Right lobe of liver (tissue), 6 donors: ENCODE results near the gene YRDC. TPM values are rescaled to one million over a fixed set of nuclear protein-coding genes. Genes with fewer than 3 reads are reported as not detected.

Experiments used
- ATAC-seq, 4 donors: fragments of 200-7000 bp; cut with Tn5 transposase; one replicate each; pipeline ENCODE4 v1.9.1; 2020; ENCODE audit warnings: mild to moderate bottlenecking in 4 of 4, moderate library complexity in 4 of 4
- DNase-seq, 3 donors: peaks; one replicate each; pipeline ENCODE4 v3.0.0-alpha.2; 2020
- H3K27ac ChIP-seq, 3 donors: fragments of 200-600 bp; one replicate each; pipeline ENCODE4 v1.8.0; 2022
- H3K27me3 ChIP-seq, 2 donors: fragments of 200-600 bp; one replicate each; pipeline ENCODE4 v1.8.0; 2022
- H3K36me3 ChIP-seq, 4 donors: fragments of 200-600 bp; sonication (generic) in 1 of 4; one replicate each; pipeline versions ENCODE4 v1.5.1 to v1.8.0; 2017 to 2022; ENCODE audit warnings: control low read depth in 1 of 4
- H3K4me1 ChIP-seq, 4 donors: fragments of 200-600 bp; sonication (generic) in 1 of 4; one replicate each; pipeline versions ENCODE4 v1.5.1 to v1.8.0; 2017 to 2022; ENCODE audit warnings: control low read depth in 1 of 4
- H3K4me3 ChIP-seq, 3 donors: fragments of 200-600 bp; one replicate each; pipeline ENCODE4 v1.8.0; 2022
- H3K9me3 ChIP-seq, 4 donors: fragments of 200-600 bp; sonication (generic) in 1 of 4; one replicate each; pipeline versions ENCODE4 v1.5.1 to v1.8.0; 2017 to 2022; ENCODE audit warnings: control low read depth in 1 of 4
- CTCF ChIP-seq, 4 donors: fragments of 200-600 bp in 3 of 4; fragments of 450-650 bp in 1 of 4; IDR thresholded peaks; one replicate each; pipeline versions ENCODE4 v1.5.1 to v1.8.0; 2016 to 2022; ENCODE audit warnings: antibody characterized with exemption in 4 of 4, mild to moderate bottlenecking in 2 of 4
- POLR2A ChIP-seq: fragments of 450-650 bp; IDR thresholded peaks from one replicate; pipeline ENCODE4 v1.6.1; 2017; ENCODE audit warnings: antibody characterized with exemption, mild to moderate bottlenecking
- WGBS: methylation state at CpG from one replicate; pipeline ENCODE4 v1.1.6; 2018; ENCODE audit warnings: low coverage, low lambda C conversion rate; ENCODE audit not compliant: insufficient coverage; ENCODE audit errors: missing lambda C conversion rate; 5-methylcytosine and 5-hydroxymethylcytosine counted together
- intact Hi-C, 2 donors: fragments of 100-400 bp; cut with DNase I; formaldehyde crosslinking; loops; one replicate each; pipeline versions ENCODE4 v1.11.2 to v1.14.1; 2022
- total RNA-seq, 6 experiments: library from RNA; depleted of rRNA in 2 of 6; stranded (reverse); fragments of >200 nt in 2 of 6; fragmentation: NEBNext Ultra II Directional in 3 of 6; extraction: Animal tissue kit (Norgen Biotek cat#: 25700) in 3 of 6; gene quantifications; one replicate each; pipeline versions ENCODE4 v1.1.0 to v1.2.4, GENCODE V29; 2016 to 2023
- donor health status: DM: no; HTN: yes; CAD: no.
- donor health status: DM: no; HTN: no; CAD: no.
- donor health status: DM: no; HTN: no; CAD: no.
- donor health status: DM: no; HTN: yes; CAD: no.
- donor health status: DM: no; HTN: yes; CAD: no.

Gene YRDC
- total RNA-seq, 6 experiments from 2014 or later = 4.4 to 18.3 (median 6.4) TPM

GRCh38 chr1:37763791-37764413 is 44.1 kb downstream of the YRDC start:
- WGBS = 17% methylated on average over 18 of the region's 25 CpGs
- Histone ChIP-seq H3K27ac (no peak overlapping the region), H3K4me3 (no peak overlapping the region), H3K9me3 (no peaks in the 10 kb centered on the region), H3K36me3 (no peaks in the 10 kb centered on the region), H3K27me3 (peaks cover 0 to 19% of the 10 kb centered on the region in 2 donors), H3K4me1 (no peaks in the 10 kb centered on the region)
- ATAC-seq (no peak), DNase-seq (no peak)
- intact Hi-C loops = no loop called here
- TF ChIP-seq CTCF (IDR thresholded peaks at IDR 0.05) (no peak), POLR2A (no peak)

DNA sequence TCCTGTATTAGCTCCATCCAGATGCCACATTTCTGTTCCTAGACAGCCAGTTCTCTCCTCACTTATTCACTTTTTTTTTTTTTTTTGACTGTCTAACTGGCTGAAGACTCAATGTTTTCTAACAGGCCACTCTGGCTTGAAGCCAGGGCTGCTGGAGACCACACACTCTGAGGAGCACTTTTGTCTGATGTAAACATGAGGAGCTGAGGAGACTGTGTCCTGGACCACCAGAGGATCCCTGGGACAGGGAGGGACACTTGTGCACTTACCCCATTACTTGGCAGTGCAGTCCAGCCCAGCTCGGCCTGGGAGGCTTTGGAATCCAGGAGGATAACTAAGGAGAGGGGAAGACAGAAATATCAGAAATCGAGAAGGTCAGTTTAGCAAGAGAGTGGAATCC is 45.5 kb downstream of the YRDC start:
- 20% methylated on average over 2 of the region's 2 CpGs for WGBS
- peaks cover 0 to 19% of the 10 kb centered on the region in 2 donors for H3K27me3 ChIP-seq
- ATAC-seq (no peak), DNase-seq (peak in 1 of 3 donors; percentile 3)
- no peak overlapping the region for H3K4me3 ChIP-seq
- no peak overlapping the region for H3K27ac ChIP-seq
- H3K4me1 ChIP-seq = no peaks in the 10 kb centered on the region
- H3K36me3 ChIP-seq = no peaks in the 10 kb centered on the region
- intact Hi-C loops = no loop called here
- no peaks in the 10 kb centered on the region for H3K9me3 ChIP-seq
- TF ChIP-seq CTCF (IDR thresholded peaks at IDR 0.05) = no peak
- TF ChIP-seq POLR2A = no peak

DNA sequence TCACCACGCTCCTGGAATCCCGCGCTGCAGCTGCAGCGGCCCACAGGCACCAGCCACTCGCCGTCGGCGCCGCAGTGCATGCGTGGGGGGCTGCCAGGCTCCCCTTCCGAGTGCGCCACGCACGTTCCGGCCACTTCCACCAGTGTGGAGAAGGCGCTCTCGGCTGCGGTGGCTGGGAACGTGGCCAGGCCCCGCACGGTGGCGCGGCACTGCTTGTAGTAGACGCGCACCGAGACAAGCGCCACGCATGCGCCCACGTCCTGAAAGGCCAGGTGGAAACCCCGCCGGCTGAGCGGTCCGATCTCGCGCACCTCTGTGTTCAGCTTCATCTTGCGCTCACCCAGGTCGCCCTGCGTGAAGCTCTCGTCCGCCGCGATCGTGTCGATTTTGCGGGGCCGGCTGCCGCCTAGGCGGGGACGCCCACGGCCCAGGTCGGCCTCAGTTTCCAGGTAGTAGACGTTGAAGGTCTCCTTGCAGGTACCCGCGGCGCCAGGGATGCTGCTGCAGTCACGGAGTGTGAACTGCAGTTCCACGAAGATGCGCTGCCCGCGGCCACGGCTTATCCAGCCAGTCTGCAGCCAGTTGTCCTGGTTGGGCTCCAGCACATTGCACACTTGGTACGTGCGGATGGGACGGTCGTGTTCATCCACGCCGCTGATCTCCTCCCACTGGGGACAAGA is 46.5 kb downstream of the YRDC start:
- TF ChIP-seq POLR2A (no peak), CTCF (IDR thresholded peaks at IDR 0.05) (no peak)
- intact Hi-C loops = no loop called here
- no peak for ATAC-seq
- no peak overlapping the region for H3K27ac ChIP-seq
- H3K4me3 ChIP-seq = no peak overlapping the region
- H3K4me1 ChIP-seq = no peaks in the 10 kb centered on the region
- peak in 1 of 3 donors; percentile 39 for DNase-seq
- no peaks in the 10 kb centered on the region for H3K36me3 ChIP-seq
- H3K9me3 ChIP-seq = no peaks in the 10 kb centered on the region
- H3K27me3 ChIP-seq = peaks cover 0 to 19% of the 10 kb centered on the region in 2 donors
- 43% methylated on average over 19 of the region's 68 CpGs for WGBS

DNA sequence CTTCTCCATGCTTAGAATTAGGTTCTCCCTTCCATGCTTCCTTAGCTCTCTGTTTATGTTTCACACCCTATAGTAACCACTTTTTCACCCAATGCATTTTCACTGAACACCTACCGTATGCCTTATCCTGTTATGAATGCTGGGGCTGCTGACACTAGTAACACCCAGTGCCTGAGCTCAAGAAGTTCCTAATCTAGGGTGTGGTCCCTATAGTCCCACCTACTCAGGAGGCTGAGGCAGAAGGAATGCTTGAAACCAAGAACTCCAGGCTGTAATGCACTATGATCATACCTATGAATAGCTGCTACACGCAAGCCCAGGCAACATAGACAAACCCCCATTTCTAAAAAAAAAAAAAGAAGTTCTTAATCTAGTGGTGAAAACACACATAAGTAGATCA is 48.6 kb downstream of the YRDC start:
- no peaks in the 10 kb centered on the region for H3K36me3 ChIP-seq
- H3K4me3 ChIP-seq = no peak overlapping the region
- H3K27ac ChIP-seq = no peak overlapping the region
- intact Hi-C loops = no loop called here
- DNase-seq (peak in 1 of 3 donors; percentile 0), ATAC-seq (no peak)
- no peak for TF ChIP-seq POLR2A
- TF ChIP-seq CTCF (IDR thresholded peaks at IDR 0.05) = no peak
- H3K9me3 ChIP-seq = no peaks in the 10 kb centered on the region
- peaks cover 0 to 10% of the 10 kb centered on the region in 2 donors for H3K27me3 ChIP-seq
- no peaks in the 10 kb centered on the region for H3K4me1 ChIP-seq
- WGBS = 46% methylated on average over 2 of the region's 2 CpGs
